NT2/D1 (cell line): ENCODE data around the gene SPSB4.

Experiments
- DNase-seq: peaks from one replicate; pipeline ENCODE4 v3.0.0-alpha.2; 2011; ENCODE audit warnings: low read depth, low spot score
- H3K27me3 ChIP-seq: 2 replicates; pipeline ENCODE4 v1.6.0; 2011; ENCODE audit warnings: mild to moderate bottlenecking; ENCODE audit not compliant: insufficient read length, insufficient read depth
- H3K36me3 ChIP-seq: 2 replicates; pipeline ENCODE4 v1.6.1; 2011; ENCODE audit warnings: mild to moderate bottlenecking, low read length, mixed read lengths; ENCODE audit not compliant: insufficient read depth, insufficient read length
- H3K4me1 ChIP-seq: 2 replicates; pipeline ENCODE4 v1.5.1; 2011; ENCODE audit not compliant: insufficient read depth, insufficient read length
- H3K4me3 ChIP-seq: 2 replicates; pipeline ENCODE4 v1.5.1; 2011; ENCODE audit warnings: low read depth; ENCODE audit not compliant: insufficient read length
- H3K9ac ChIP-seq: 2 replicates; pipeline ENCODE4 v1.6.0; 2011; ENCODE audit warnings: low read depth; ENCODE audit not compliant: insufficient read length
- H3K9me3 ChIP-seq: 2 replicates; pipeline ENCODE4 v1.5.1; 2011; ENCODE audit warnings: mild to moderate bottlenecking, low read length; ENCODE audit not compliant: insufficient read depth
- SUZ12 ChIP-seq: IDR thresholded peaks from 2 replicates; pipeline ENCODE4 v1.6.1; 2011; ENCODE audit not compliant: insufficient read length, insufficient read depth; ENCODE audit errors: extremely low read depth
- YY1 ChIP-seq: IDR thresholded peaks from 2 replicates; pipeline ENCODE4 v1.6.1; 2011; ENCODE audit not compliant: insufficient read length, insufficient read depth
- ZNF274 ChIP-seq: IDR thresholded peaks from 2 replicates; pipeline ENCODE4 v1.6.1; 2011; ENCODE audit warnings: mild to moderate bottlenecking, low read depth, low read length

SPSB4 gene

GRCh38 chr3:141093971-141094684, 43.0 kb downstream of the SPSB4 start:
- no peak for DNase-seq
- H3K4me1 ChIP-seq, result peaks cover 16% of the 10 kb centered on the region
- peaks cover 5% of the 10 kb centered on the region for H3K36me3 ChIP-seq
- H3K9ac ChIP-seq, result no peak overlapping the region
- peaks cover 7% of the 10 kb centered on the region for H3K9me3 ChIP-seq
- no peaks in the 10 kb centered on the region for H3K27me3 ChIP-seq
- TF ChIP-seq ZNF274 (no peak), SUZ12 (no peak)
- H3K4me3 ChIP-seq, result no peak overlapping the region

DNA sequence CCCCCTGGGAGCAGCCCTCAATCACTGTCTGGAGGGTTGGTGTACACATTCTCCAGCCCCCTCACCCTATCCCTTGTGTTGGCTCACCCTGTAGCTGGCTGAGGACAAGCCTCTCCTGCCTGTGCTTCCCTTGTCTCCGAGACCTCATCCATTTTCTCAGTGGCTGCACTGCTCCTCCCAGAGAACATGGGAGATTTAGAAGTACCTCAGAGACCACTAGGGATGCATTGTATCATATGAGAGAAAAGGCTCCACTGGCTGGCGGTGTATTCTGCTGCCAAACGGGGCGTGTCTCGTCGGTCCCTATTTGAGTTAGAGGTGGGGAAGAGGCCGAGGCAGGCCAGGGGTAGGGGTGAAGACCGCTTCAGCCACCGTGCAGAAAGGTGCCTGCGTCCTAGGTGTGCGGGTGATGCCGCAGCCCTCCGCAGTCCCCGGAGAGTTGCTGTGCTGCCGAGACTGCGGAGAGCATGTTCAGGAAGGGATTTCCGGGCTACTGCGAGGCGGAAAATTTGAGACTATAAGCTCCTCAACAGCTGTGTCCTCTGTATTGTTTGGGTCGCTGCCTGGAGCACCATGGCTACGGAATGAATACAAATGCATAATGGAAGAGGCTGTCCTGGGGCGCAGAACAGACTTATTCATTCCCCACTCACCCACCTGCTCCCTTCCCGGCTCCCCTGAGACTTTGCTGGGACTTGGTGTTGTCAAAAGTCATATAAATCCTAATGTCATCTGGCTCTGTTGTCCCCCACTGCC, 43.8 kb downstream of the SPSB4 start:
- H3K27me3 ChIP-seq, result no peaks in the 10 kb centered on the region
- TF ChIP-seq YY1, result no peak
- no peak for TF ChIP-seq ZNF274
- no peak for TF ChIP-seq SUZ12
- H3K4me3 ChIP-seq, result no peak overlapping the region
- no peak overlapping the region for H3K9ac ChIP-seq
- H3K9me3 ChIP-seq, result peaks cover 14% of the 10 kb centered on the region
- H3K4me1 ChIP-seq, result peaks cover 11% of the 10 kb centered on the region
- H3K36me3 ChIP-seq, result peaks cover 5% of the 10 kb centered on the region
- DNase-seq, result no peak

DNA sequence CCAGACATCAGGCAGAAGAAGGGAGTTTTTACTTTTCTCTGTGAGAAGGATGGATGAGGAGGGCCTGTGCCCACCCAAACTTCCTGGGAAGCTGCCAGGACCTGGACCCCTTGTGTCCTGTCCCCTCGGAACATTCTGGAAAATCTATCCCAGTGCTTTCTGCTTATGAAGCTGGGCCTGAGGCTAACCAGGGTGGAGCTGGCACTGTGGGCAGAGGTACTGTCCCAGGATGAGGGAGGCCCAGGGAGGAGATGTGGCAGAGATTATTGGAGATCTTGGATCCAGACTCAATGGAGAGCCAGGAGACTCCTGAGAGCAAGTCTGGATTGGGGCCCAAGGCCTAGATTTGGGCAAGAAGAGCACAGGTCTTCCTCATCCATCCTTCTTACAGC, 44.4 kb downstream of the SPSB4 start:
- Histone ChIP-seq H3K4me1 (peaks cover 11% of the 10 kb centered on the region), H3K27me3 (no peaks in the 10 kb centered on the region), H3K9ac (no peak overlapping the region), H3K36me3 (peaks cover 9% of the 10 kb centered on the region), H3K4me3 (no peak overlapping the region), H3K9me3 (peaks cover 20% of the 10 kb centered on the region)
- TF ChIP-seq ZNF274, result no peak
- TF ChIP-seq SUZ12, result no peak
- no peak for TF ChIP-seq YY1
- no peak for DNase-seq

DNA sequence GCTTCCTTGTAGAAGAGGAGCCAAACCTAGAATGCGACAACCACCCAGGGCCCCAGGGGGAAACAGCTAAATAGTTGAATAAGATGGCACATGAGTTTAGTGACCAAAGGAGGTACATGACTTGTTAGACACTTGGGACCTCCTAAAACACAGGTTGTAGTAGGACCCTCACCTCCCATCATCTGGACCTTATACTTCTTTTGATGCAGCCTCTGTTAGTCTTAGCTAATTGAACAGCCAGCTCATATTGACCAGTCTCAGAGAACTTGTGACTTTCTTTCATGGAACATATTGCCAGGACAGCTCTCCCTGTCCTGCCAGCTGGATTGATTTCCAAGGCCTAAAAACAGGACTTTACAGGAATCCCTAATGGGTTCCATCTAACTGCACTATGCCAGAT, 45.0 kb downstream of the SPSB4 start:
- peaks cover 11% of the 10 kb centered on the region for H3K4me1 ChIP-seq
- TF ChIP-seq SUZ12 (no peak), ZNF274 (no peak)
- H3K9me3 ChIP-seq, result peaks cover 25% of the 10 kb centered on the region
- H3K27me3 ChIP-seq, result no peaks in the 10 kb centered on the region
- peaks cover 13% of the 10 kb centered on the region for H3K36me3 ChIP-seq
- no peak for DNase-seq
- H3K9ac ChIP-seq, result no peak overlapping the region
- H3K4me3 ChIP-seq, result no peak overlapping the region

DNA sequence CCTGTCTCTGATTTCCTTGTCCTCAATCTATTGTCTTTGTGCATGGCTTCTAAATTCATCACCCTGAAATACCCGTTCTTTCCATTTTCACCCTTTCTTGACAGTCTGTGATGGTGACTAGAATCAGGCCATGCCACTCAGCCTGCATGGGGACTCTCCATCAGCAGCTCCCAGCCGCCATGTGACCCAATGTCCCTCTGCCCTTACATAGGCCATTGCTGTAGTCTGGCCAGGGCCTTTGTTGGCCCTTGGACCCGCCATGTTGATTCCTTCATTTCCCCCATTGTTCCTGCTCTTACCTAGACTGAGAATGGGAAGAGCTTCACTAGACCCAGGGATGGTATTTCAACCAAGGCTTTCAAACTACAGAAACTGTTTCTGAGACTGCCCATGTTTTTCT, 45.8 kb downstream of the SPSB4 start:
- no peak for TF ChIP-seq ZNF274
- no peak for TF ChIP-seq YY1
- TF ChIP-seq SUZ12, result no peak
- Histone ChIP-seq H3K9ac (no peak overlapping the region), H3K4me3 (no peak overlapping the region), H3K9me3 (peaks cover 25% of the 10 kb centered on the region), H3K36me3 (peaks cover 13% of the 10 kb centered on the region), H3K27me3 (no peaks in the 10 kb centered on the region), H3K4me1 (peaks cover 5% of the 10 kb centered on the region)
- DNase-seq, result no peak

GRCh38 chr3:141100112-141100511, 49.0 kb downstream of the SPSB4 start:
- no peak overlapping the region for H3K4me3 ChIP-seq
- no peaks in the 10 kb centered on the region for H3K27me3 ChIP-seq
- no peak for DNase-seq
- peaks cover 8% of the 10 kb centered on the region for H3K36me3 ChIP-seq
- TF ChIP-seq SUZ12 (no peak), YY1 (no peak), ZNF274 (no peak)
- H3K4me1 ChIP-seq, result peaks cover 22% of the 10 kb centered on the region
- peaks cover 25% of the 10 kb centered on the region for H3K9me3 ChIP-seq
- no peak overlapping the region for H3K9ac ChIP-seq

DNA sequence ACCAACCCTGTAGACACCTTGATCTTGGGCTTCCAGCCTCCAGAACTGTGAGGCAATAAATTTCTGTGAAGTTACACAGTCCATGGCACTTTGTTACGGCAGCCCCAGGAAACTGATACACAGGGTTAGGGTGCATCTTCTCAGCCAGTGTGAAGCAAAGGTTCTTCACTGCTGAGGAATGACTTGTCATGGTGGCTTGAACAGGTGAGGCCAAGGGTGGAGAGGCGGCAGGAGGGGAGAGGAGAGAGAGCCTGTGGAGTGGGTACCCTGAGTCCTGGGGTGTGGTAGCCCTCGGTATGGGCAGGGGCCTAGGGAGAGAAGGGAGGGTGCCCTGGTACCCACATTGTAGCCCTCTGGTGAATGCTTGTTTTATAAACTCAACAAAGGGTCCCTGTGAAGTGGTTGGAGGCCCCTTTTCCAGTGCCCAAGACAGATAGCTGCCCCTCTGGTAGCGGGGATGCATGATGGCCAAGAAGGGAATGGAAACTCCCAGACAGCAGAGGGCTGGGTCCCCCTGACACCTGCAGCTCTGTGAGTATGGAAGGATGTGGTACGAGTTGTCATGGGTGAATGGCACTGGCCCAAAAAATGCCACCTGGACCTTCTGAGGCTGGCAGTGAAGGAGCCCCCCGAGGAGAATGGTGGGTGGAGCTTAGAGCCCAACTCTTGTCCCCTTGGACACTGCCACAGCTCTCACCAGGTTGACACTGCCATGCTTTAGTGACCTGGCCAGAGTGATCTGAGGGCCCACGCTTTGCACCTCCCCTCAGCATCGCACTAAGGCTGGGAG, 49.6 kb downstream of the SPSB4 start:
- H3K36me3 ChIP-seq, result peaks cover 8% of the 10 kb centered on the region
- H3K9me3 ChIP-seq, result peaks cover 25% of the 10 kb centered on the region
- H3K27me3 ChIP-seq, result no peaks in the 10 kb centered on the region
- no peak for DNase-seq
- TF ChIP-seq SUZ12, result no peak
- TF ChIP-seq ZNF274, result no peak
- no peak for TF ChIP-seq YY1
- H3K4me3 ChIP-seq, result no peak overlapping the region
- no peak overlapping the region for H3K9ac ChIP-seq
- peaks cover 27% of the 10 kb centered on the region for H3K4me1 ChIP-seq
